Breast epithelium (tissue), 4 donors: ENCODE data around the gene PRDM2. TPM values are rescaled to one million over a fixed set of nuclear protein-coding genes. Genes with fewer than 3 reads are reported as not detected.

ENCODE experiments used
- DNase-seq, 2 donors: peaks; one replicate each; pipeline ENCODE4 v3.0.0-alpha.2; 2019; ENCODE audit warnings: low spot score in 2 of 2
- H3K27ac ChIP-seq, 2 donors: fragments of 200-600 bp; sonication (generic) in 1 of 2; one replicate each; pipeline ENCODE4 v1.5.1; 2016 to 2019; ENCODE audit warnings: mild to moderate bottlenecking in 1 of 2
- H3K27me3 ChIP-seq, 2 donors: fragments of 200-600 bp; sonication (generic) in 1 of 2; one replicate each; pipeline versions ENCODE4 v1.5.1 to v1.6.0; 2017 to 2019; ENCODE audit warnings: control low read depth in 1 of 2, mild to moderate bottlenecking in 1 of 2
- H3K36me3 ChIP-seq: fragments of 200-600 bp; one replicate; pipeline ENCODE4 v1.5.1; 2019
- H3K4me1 ChIP-seq, 2 donors: fragments of 200-600 bp; sonication (generic); one replicate each; pipeline ENCODE4 v1.5.1; 2016 to 2019; ENCODE audit warnings: control low read depth in 1 of 2
- H3K4me3 ChIP-seq, 3 donors: fragments of 200-600 bp; sonication (generic); 1 replicate in 2 of 3; 2 replicates in 1 of 3; pipeline ENCODE4 v1.5.1; 2016 to 2019; ENCODE audit warnings: mild to moderate bottlenecking in 3 of 3, moderate library complexity in 2 of 3
- H3K9me3 ChIP-seq, 2 donors: fragments of 200-600 bp; sonication (generic) in 1 of 2; one replicate each; pipeline ENCODE4 v1.5.1; 2016 to 2019; ENCODE audit warnings: control low read depth in 1 of 2
- POLR2A ChIP-seq: fragments of 450-650 bp; IDR thresholded peaks from one replicate; pipeline ENCODE4 v1.6.1; 2016; ENCODE audit warnings: antibody characterized with exemption, mild to moderate bottlenecking, moderate library complexity
- POLR2AphosphoS5 ChIP-seq, 3 donors: sonication (generic); formaldehyde crosslinking; IDR thresholded peaks; one replicate each; pipeline ENCODE4 v1.6.1; 2017; ENCODE audit warnings: antibody characterized with exemption in 3 of 3
- intact Hi-C: fragments of 100-400 bp; cut with DNase I; formaldehyde crosslinking; loops from one replicate; pipeline ENCODE4 v1.15.1; 2023; ENCODE audit warnings: low total_unique reads
- total RNA-seq, 3 donors: library from RNA; depleted of rRNA; stranded (reverse); fragments of >200 nt; gene quantifications; one replicate each; pipeline ENCODE4 v1.1.0, GENCODE V29; 2016
- TF ChIP-seq, protein P1 (sequence below), 3 donors: fragments of 450-650 bp; IDR thresholded peaks; one replicate each; pipeline ENCODE4 v1.5.1; 2016 to 2017; ENCODE audit warnings: antibody characterized with exemption in 3 of 3, mild to moderate bottlenecking in 3 of 3, moderate library complexity in 3 of 3

Gene PRDM2
- total RNA-seq, 3 donors from 2014 or later = 45.6 to 57.1 (median 47.2) TPM

GRCh38 chr1:13860031-13860430 is 160.0 kb downstream of the PRDM2 start:
- Histone ChIP-seq H3K36me3 (no peaks in the 10 kb centered on the region), H3K9me3 (peaks cover 6 to 11% of the 10 kb centered on the region in 2 donors), H3K4me3 (no peak overlapping the region), H3K4me1 (no peaks in the 10 kb centered on the region), H3K27ac (no peak overlapping the region), H3K27me3 (no peaks in the 10 kb centered on the region)
- DNase-seq = no peak
- TF ChIP-seq, protein P1, sequence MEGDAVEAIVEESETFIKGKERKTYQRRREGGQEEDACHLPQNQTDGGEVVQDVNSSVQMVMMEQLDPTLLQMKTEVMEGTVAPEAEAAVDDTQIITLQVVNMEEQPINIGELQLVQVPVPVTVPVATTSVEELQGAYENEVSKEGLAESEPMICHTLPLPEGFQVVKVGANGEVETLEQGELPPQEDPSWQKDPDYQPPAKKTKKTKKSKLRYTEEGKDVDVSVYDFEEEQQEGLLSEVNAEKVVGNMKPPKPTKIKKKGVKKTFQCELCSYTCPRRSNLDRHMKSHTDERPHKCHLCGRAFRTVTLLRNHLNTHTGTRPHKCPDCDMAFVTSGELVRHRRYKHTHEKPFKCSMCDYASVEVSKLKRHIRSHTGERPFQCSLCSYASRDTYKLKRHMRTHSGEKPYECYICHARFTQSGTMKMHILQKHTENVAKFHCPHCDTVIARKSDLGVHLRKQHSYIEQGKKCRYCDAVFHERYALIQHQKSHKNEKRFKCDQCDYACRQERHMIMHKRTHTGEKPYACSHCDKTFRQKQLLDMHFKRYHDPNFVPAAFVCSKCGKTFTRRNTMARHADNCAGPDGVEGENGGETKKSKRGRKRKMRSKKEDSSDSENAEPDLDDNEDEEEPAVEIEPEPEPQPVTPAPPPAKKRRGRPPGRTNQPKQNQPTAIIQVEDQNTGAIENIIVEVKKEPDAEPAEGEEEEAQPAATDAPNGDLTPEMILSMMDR (IDR thresholded peaks at IDR 0.05) = no peak
- TF ChIP-seq POLR2A = no peak
- no peak for TF ChIP-seq POLR2AphosphoS5 (IDR thresholded peaks at IDR 0.05)
- intact Hi-C loops = no loop called here

DNA sequence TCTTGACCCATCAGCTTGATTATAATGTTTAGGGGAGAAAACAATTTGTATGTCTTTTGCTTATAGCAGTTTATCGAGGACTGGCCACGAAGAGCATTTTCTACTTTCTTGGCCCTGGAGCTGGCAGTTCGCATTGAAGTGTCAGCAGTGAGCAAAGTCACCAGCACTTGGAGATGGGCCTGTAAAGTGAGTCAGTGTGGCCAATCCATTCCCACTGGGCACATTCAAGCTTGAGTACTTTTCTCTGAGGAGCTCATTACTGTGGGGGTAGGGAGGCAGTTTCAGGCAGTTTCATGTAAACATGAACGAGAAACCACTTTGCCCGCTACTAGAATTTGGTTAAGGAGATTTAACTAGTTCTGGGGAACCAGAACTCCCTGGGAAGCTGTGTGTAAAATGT is 164.8 kb downstream of the PRDM2 start:
- Histone ChIP-seq H3K27me3 (no peaks in the 10 kb centered on the region), H3K27ac (no peak overlapping the region), H3K4me3 (no peak overlapping the region), H3K9me3 (no peaks in the 10 kb centered on the region), H3K36me3 (no peaks in the 10 kb centered on the region), H3K4me1 (no peaks in the 10 kb centered on the region)
- TF ChIP-seq POLR2A (no peak), POLR2AphosphoS5 (IDR thresholded peaks at IDR 0.05) (no peak)
- TF ChIP-seq, protein P1 (IDR thresholded peaks at IDR 0.05) = no peak
- DNase-seq = no peak
- intact Hi-C loops = no loop called here

GRCh38 chr1:13865851-13866250 is 165.9 kb downstream of the PRDM2 start:
- no peak for TF ChIP-seq POLR2A
- intact Hi-C loops = no loop called here
- H3K4me3 ChIP-seq = no peak overlapping the region

GRCh38 chr1:13867603-13868002 is 167.6 kb downstream of the PRDM2 start:
- Histone ChIP-seq H3K9me3 (no peaks in the 10 kb centered on the region), H3K27me3 (no peaks in the 10 kb centered on the region), H3K4me3 (no peak overlapping the region), H3K27ac (no peak overlapping the region), H3K4me1 (no peaks in the 10 kb centered on the region), H3K36me3 (no peaks in the 10 kb centered on the region)
- TF ChIP-seq, protein P1 (IDR thresholded peaks at IDR 0.05) = no peak
- TF ChIP-seq POLR2AphosphoS5 (IDR thresholded peaks at IDR 0.05) (no peak), POLR2A (no peak)
- no peak for DNase-seq
- intact Hi-C loops = no loop called here

More at GRCh38 chr1:13865851-13866250, 165.9 kb downstream of the PRDM2 start:
- no peaks in the 10 kb centered on the region for H3K27me3 ChIP-seq
- no peak for DNase-seq
- H3K36me3 ChIP-seq = no peaks in the 10 kb centered on the region
- H3K4me1 ChIP-seq = no peaks in the 10 kb centered on the region
- no peaks in the 10 kb centered on the region for H3K9me3 ChIP-seq
- no peak overlapping the region for H3K27ac ChIP-seq

DNA sequence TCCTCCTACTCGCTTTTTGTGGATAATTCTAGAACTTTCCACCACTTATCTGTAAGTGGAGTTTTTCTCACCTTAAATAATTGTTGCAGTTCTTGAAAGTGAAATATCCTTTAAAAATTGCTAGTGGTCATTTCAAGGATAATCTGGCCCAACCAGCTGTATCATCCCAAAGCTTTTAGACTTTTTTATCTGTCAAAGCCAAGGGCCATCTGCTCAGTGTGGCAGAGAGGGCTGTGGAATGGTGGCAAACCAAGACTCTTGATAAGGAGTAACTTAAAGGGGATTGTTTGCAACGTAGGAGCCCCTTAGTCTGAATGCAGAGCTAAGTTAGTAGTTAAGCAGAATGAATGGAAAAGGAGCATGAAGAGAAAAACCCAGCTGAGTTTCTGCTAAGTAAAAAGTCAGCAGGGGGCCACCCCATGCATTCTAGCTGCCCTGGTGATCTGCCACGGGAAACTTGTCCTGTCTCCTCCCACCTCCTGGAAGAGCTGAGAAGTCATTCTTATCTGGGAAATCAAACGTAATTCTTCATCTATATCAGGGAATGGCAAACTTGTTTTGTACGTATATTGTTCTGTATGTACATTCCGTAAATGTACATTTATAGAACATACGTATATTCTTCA is 169.3 kb downstream of the PRDM2 start:
- intact Hi-C loops = no loop called here
- no peak overlapping the region for H3K27ac ChIP-seq
- no peaks in the 10 kb centered on the region for H3K27me3 ChIP-seq
- H3K36me3 ChIP-seq = no peaks in the 10 kb centered on the region
- DNase-seq = no peak
- H3K9me3 ChIP-seq = no peaks in the 10 kb centered on the region
- no peak overlapping the region for H3K4me3 ChIP-seq
- no peaks in the 10 kb centered on the region for H3K4me1 ChIP-seq
- TF ChIP-seq POLR2AphosphoS5 (IDR thresholded peaks at IDR 0.05) = no peak
- TF ChIP-seq, protein P1 (IDR thresholded peaks at IDR 0.05) = no peak
- TF ChIP-seq POLR2A = no peak
